ENCODE measurements around the gene UBL7. TPM values are rescaled to one million over a fixed set of nuclear protein-coding genes. Genes with fewer than 3 reads are reported as not detected.

The UBL7 gene
- total RNA-seq, 6 experiments from 2014 or later, result 50.9 to 68.0 (median 60.1) TPM

DNA sequence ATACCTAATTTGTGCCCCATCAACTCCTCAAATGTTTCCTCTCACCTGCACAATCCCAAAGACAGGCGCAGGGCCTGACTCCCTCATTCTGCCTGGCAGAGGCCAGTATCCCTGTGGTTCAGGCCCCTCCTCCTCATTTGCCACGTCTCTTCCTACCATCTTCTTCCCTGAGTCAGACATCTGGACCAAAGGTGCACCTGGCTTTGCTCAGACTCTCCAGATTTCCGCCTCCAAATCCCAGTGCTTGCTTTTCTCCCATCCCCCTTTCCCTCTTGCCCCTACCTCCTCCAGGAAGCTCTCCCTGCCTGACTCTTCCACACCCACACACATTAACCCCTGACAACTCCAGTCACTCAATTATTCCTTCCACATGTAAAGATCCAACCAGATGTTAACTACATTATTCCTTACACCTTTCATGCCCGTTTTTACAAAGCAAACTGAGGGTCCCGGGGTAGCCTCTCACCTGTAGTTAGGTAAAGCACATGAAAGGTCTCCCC lies 46.8 kb downstream of the UBL7 start:
- Mint-ChIP-seq H3K4me1 (ENCODE audit: low read depth) (peaks cover 70% of the 10 kb centered on the region), H3K27ac (peak overlapping the region; percentile 80), H3K4me3 (no peak overlapping the region; the same call in 1 of the 2 replicates), H3K9me3 (no peaks in the 10 kb centered on the region), H3K27me3 (ENCODE audit: insufficient read depth) (peaks cover 5% of the 10 kb centered on the region), H3K36me3 (ENCODE audit: low read depth) (peaks cover 38% of the 10 kb centered on the region)
- DNase-seq, result no peak
- TF ChIP-seq, protein P1, sequence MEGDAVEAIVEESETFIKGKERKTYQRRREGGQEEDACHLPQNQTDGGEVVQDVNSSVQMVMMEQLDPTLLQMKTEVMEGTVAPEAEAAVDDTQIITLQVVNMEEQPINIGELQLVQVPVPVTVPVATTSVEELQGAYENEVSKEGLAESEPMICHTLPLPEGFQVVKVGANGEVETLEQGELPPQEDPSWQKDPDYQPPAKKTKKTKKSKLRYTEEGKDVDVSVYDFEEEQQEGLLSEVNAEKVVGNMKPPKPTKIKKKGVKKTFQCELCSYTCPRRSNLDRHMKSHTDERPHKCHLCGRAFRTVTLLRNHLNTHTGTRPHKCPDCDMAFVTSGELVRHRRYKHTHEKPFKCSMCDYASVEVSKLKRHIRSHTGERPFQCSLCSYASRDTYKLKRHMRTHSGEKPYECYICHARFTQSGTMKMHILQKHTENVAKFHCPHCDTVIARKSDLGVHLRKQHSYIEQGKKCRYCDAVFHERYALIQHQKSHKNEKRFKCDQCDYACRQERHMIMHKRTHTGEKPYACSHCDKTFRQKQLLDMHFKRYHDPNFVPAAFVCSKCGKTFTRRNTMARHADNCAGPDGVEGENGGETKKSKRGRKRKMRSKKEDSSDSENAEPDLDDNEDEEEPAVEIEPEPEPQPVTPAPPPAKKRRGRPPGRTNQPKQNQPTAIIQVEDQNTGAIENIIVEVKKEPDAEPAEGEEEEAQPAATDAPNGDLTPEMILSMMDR (IDR thresholded peaks at IDR 0.05), result no peak

DNA sequence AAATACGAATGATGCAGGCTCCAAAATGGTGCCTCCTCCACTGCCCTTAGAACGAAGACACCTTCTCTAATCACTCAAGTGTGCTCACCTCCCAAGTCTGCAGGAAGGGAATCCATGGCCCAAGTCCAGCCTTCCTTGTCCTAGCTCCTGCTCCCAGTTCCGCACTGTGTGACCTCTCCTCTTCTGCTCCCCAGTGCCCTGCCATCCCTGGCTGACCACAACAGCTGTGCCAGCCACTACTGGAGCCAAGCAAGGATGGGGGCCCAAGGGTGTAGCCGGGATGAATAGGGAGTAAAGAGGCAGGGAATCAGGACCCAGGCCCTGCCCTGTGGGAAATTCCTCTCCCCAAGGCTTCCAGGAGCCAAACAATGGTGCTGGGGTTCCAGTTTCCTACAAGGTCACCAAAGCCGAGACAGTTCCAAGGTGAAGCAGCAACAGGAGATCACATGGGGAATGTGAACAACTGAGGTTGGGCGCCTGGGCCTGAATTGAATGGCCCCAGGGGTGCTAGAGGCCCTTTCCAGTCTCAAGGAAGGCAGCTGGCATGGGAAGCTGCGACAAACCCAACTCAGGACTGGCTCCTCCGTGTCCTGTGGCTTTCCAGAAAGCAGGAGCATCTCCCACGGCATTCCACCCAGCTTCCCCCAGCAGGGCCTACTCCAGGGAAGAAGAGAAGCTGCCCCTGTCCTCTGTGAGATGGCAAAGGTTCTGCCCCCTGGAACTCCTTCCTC lies 47.4 kb downstream of the UBL7 start:
- no peak overlapping the region for H3K4me3 Mint-ChIP-seq
- TF ChIP-seq, protein P1 (IDR thresholded peaks at IDR 0.05), result no peak
- H3K36me3 Mint-ChIP-seq (ENCODE audit: low read depth), result peaks cover 38% of the 10 kb centered on the region
- peaks cover 8% of the 10 kb centered on the region for H3K27me3 Mint-ChIP-seq (ENCODE audit: insufficient read depth)
- no peaks in the 10 kb centered on the region for H3K9me3 Mint-ChIP-seq
- DNase-seq, result no peak
- peaks cover 70% of the 10 kb centered on the region for H3K4me1 Mint-ChIP-seq (ENCODE audit: low read depth)
- peak overlapping the region; percentile 80 for H3K27ac Mint-ChIP-seq

DNA sequence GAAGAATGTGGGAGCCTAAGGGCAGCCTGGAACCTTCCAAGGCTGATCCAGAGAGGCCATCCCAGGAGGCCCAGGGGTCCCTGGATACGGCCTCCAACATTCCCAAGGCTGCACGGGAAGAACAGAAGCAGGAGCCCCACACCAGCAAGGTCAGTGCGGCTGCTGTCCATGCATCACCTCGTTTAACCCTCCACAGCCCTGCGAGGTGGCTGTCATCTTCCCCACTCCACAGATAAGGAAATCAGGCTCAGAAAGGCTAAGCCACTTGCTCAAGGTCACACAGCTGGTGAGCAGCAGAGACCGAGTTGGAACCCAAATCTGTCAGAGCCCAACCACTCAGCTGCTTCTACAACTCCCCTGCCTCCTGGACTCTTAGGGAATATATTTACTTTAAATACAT lies 48.8 kb downstream of the UBL7 start:
- Mint-ChIP-seq H3K36me3 (ENCODE audit: low read depth) (peaks cover 34% of the 10 kb centered on the region), H3K4me1 (ENCODE audit: low read depth) (peaks cover 70% of the 10 kb centered on the region), H3K27ac (peak overlapping the region; percentile 56), H3K4me3 (no peak overlapping the region), H3K9me3 (no peaks in the 10 kb centered on the region), H3K27me3 (ENCODE audit: insufficient read depth) (peaks cover 9% of the 10 kb centered on the region)
- TF ChIP-seq, protein P1 (IDR thresholded peaks at IDR 0.05), result no peak
- DNase-seq, result no peak

DNA sequence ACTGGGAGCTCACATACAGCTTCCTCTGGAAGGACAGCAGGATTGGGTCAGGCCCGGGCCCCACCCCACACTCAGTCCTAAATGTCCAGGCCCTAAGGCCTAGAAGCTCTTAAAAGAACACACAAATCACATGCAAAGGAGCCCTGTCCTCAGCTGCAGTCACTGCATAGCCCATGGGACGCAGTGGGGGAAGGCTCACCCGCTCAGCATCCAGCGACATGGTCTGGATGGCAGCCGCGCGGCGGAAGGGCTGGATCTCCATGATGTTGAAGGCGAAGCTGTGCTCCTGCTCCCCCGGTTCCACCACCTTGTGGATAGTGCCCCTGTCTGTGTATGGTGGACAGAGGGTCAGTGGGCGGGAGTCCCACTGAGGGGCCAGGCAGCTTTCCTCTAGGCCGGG lies 49.3 kb downstream of the UBL7 start:
- Mint-ChIP-seq H3K27ac (peak overlapping the region; percentile 56), H3K9me3 (no peaks in the 10 kb centered on the region), H3K27me3 (ENCODE audit: insufficient read depth) (peaks cover 7% of the 10 kb centered on the region), H3K36me3 (ENCODE audit: low read depth) (peaks cover 32% of the 10 kb centered on the region), H3K4me3 (no peak overlapping the region), H3K4me1 (ENCODE audit: low read depth) (peaks cover 70% of the 10 kb centered on the region)
- no peak for DNase-seq
- TF ChIP-seq, protein P1 (IDR thresholded peaks at IDR 0.05), result no peak

DNA sequence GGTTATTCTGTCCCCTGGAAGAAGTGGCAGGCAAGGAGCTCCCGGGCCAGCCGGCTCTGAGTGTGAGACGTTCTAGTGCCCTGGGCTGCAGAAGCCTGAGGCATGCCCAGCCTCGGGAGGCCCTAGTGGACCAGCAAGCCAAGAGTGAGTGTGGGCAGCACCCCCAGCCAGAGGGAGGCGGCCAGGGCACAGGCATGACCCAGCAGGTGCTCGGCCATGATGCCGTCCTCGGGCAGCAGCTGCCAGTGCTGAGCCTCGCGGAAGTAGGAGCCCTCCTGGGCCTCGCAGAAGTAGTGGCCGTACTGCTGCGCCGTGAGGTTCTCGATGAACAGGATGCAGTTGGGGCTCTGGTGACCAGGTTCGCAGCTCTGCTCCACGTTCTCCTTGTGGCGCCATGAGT lies 50.5 kb downstream of the UBL7 start:
- Mint-ChIP-seq H3K36me3 (ENCODE audit: low read depth) (peaks cover 36% of the 10 kb centered on the region), H3K4me1 (ENCODE audit: low read depth) (peaks cover 72% of the 10 kb centered on the region), H3K27me3 (ENCODE audit: insufficient read depth) (peaks cover 7% of the 10 kb centered on the region), H3K4me3 (no peak overlapping the region), H3K9me3 (no peaks in the 10 kb centered on the region), H3K27ac (peak overlapping the region; percentile 52; the same call in 1 of the 2 replicates)
- DNase-seq, result no peak
- TF ChIP-seq, protein P1 (IDR thresholded peaks at IDR 0.05), result no peak
